HG03280 (cell line): ENCODE measurements around the gene KRTAP10-9.
"Not testable (repeated sequence)": the region's sequence is repeated elsewhere in the genome, so short reads cannot be mapped to it uniquely, and the experiment has no call there.

Source experiments
- ATAC-seq: cut with Tn5 transposase; IDR thresholded peaks from one replicate; pipeline ENCODE4 v1.9.1; 2021; ENCODE audit warnings: mild to moderate bottlenecking, moderate library complexity; ENCODE audit not compliant: unreplicated experiment

Gene KRTAP10-9

DNA sequence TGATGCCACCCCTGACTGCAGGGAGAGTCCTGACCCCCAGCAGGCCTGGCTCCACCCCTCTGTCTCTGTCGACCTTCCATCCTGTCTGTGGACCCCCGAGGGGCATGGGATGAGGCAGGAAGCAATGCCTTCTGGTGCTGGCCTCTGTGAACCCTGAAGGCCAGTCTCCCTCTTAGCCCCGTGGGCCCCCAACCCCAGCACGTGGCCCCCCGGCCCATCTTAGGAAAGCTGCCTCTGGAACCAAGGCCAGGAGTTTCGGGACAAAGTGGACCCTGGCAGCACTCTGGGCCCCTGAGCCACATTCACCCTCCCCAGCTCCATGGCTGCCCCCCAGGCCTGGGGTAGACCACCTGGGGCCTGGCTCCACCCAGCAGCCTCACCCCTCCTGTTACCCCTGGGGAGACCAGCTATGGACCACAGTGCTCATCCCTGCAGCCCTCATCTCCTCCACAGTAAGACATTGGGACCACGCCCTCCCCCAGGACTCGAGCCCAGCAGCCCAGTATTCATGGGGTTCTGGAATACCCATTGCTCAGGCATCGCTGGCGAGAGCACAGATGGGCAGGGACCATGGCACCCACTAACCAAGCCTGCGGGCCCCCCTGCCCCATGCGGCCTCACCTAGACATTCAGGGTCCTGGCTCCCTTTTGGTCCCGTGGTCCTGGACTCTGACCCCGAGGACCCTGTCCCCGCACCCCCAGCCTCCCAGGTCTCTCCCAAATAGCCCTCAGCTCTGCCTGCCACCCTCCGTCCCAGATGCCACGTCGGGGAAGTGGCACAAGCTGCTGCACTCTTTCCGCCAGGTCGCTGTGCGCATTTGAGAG lies 11.8 kb downstream of the KRTAP10-9 start:
- not testable (repeated sequence) for ATAC-seq

DNA sequence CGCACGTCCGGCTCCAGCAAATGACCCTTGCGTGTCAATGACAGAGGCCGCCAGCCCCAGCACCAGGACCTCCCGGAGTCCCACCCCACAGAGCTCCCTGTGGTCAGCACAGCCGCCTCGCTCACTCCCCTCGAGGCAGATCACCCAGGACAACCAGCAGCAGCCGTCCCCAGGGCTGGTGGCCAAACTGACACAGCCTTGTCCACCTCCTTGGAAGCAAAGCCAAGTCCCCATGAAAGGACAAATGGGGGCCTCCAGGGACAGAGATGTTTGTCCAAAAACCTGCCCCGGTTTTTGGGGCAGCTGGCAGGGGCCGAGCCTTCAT lies 12.4 kb downstream of the KRTAP10-9 start:
- ATAC-seq: no peak

DNA sequence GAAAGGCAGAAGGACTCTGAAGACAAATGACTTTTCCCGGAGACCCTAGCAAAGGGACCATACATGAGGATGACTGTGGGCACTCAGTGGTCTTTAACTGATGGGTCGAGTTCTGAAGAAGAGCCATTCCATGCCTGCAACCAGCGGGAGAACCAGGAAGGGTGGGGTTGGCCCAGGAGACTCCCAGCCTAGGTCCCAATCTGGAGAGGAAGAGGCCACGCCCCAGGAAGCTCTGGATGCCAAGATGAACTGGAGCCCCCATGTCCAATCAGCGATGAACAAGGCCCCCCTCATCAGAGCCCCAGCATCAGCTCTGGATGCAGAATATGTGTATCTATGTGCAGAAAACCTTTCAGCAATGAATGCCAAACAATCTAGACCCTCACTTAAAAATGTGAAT lies 13.9 kb downstream of the KRTAP10-9 start:
- no peak for ATAC-seq

DNA sequence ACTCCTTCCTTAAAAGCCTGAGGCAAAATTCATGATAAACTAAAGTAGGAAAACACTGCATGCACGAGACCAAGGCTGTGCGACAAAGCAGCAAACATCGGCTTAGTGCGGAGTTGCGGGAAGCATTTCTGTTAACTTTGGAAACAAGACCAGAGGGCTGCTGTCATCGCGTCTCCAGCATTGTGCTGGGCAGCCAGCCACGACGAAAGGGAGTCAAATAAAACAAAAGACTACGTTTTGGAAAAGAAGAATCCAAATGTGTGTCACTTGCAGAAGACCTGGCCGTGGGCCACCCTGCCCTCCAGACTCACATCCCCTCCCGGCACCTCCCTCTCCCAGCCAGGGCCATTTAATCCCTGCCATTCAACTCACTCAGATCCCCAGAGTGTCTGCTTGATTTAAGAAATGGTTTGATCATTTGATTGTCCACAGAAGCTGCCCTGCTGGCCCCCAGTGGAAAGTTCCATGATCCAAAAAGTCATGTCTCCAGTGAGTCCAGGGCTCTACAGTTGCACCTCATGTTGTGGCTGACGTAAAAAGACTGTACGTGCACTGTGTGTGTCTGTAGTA lies 16.9 kb downstream of the KRTAP10-9 start:
- no peak for ATAC-seq

DNA sequence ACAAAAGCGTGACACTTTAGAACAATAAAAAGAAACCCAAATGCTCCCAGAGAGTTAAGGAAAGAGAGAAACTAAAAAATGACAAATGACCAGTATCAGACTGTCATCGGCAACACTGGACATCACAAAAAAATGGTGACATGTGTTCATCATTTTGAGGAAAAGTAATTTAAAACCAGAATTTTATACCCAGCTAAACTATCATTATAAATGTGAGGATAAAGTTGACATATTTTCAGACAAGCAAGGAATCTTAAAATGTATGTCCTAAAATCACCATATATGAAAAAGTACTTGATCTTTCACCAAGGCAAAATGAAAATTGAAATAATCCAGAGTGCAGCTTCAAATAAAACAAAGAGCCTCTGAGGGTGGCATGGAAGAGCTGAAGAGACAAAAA lies 18.0 kb downstream of the KRTAP10-9 start:
- no peak for ATAC-seq

DNA sequence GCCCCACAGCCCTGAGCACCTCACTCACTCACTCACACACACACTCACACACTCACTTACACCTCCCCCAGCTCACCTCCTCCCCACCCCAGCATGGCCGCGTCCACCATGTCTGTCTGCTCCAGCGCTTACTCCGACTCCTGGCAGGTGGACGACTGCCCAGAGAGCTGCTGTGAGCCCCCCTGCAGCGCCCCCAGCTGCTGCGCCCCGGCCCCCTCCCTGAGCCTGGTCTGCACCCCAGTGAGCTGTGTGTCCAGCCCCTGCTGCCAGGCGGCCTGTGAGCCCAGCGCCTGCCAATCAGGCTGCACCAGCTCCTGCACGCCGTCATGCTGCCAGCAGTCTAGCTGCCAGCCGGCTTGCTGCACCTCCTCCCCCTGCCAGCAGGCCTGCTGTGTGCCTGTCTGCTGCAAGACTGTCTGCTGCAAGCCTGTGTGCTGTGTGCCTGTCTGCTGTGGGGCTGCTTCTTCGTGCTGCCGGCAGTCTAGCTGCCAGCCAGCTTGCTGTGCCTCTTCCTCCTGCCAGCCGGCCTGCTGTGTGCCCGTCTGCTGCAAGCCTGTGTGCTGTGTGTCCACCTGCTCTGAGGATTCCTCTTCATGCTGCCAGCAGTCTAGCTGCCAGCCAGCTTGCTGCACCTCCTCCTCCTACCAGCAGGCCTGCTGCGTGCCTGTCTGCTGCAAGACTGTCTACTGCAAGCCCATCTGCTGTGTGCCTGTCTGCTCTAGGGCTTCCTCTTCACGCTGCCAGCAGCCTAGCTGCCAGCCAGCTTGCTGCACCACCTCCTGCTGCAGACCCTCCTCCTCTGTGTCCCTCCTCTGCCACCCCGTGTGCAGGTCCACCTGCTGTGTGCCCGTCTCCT lies 19.7 kb downstream of the KRTAP10-9 start, which contains the start of gene KRTAP10-11:
TSS of gene KRTAP10-11 (plus strand) at position 49 of the 856 bp plus-strand sequence. CDS start at position 94, 45 bp downstream.
- ATAC-seq: not testable (repeated sequence)

DNA sequence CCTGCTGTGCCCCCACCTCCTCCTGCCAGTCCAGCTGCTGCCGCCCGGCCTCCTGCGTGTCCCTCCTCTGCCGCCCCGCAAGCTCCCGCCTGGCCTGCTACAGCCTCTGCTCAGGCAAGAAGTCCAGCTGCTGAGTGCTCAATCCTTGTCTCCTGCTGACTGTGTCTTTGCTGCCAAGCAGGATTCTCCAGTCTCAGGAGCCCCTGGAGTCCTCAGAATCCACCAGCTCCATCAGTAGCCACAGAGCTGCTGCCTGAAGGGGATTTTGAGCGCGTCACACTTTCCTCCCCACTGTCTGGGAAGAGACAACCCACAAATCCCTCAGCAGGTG lies 20.3 kb downstream of the KRTAP10-9 start:
- no peak for ATAC-seq

DNA sequence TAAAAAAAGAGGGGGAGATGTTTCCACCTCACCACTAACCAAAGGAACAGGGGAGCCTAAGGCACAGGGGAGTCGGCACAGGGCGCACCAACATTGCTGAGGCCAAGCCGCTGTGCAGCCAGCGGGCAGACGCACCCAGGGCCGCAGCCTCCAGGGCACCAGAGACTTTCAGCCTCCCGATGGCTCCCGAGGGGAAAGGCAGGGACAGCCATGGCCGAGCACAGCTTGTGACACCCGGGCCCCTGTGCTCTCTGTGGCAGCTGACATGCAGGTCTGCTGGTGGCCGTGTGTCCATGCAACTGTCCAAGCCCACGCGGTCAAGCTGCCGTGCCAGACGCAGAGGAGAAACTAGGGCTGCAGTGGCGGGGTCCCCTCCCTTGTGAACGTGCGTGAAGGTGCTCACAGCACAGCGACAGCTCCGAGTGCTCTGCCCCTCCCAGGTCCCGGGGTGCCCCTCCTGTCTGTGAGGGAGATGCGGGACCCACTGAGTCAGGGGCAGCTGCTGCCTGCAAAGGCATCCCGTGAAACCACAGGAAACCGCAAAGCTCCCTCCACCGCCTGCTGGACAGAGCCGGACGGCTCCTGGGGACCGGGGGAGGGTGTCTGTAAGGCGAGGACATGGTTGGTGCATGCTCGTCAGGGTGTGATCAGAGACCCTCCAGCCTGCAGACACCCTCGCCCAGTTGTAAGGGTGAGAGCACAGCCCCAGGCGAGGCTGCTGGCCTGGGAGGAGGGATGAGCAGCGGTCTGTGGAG lies 21.8 kb downstream of the KRTAP10-9 start:
- no peak for ATAC-seq

DNA sequence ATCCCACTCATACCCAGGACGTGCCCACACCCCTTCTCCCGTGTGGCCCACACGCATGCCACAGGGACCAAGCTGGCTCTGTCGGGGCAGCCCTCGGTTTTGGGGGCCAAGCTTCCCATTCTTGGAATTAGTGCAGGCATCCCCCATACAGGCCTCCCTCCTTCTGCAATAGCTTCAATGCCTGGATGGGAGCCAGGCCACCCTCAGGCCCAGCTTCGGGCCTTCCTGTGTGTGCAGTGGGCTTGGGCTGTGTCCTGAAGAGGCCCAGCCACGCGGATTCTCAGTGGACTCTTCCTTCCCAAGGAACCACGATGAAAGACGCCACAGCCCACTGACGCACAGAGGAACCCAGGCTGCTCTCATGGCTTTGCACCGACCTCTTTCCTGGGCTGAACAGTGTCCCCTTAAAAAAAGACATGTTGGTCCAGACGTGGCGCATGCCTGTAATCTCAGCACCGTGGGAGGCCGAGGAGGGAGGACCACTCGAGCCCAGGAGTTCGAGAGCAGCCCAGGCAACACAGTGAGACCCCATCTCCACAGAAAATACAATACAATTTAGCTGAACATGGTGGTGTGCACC lies 22.7 kb downstream of the KRTAP10-9 start:
- no peak for ATAC-seq

DNA sequence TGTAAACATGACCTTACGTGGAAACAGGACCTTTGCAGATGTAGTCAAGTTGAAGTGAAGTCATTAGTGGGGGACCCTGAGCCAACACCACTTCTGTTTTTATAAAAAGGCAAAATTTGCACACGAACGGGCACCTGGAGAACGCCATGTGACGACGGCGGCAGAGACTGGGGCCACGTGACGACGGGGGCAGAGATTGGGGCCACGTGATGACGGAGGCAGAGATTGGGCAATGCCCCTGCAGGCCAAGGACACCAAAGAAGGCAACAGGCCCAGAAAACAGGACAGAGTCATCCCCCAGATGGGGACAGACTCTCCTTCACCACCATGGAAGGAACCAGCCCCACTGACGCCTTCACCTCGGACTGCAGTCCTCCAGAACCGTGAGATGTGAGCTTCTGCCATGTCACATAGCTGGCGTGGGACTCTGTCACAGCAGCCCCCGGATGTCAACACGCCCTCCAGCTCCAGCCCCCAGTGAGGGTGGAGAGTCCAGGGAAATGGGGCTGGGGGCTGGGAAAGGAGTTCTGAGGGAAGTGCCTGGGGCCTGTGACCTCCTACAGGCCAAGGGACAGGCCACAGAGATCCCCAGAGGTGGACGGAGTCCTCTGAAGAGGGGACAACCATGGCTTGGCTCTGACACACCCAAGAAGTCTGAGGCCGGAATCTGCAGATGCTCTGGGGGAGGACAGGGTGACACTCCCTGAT lies 23.5 kb downstream of the KRTAP10-9 start:
- no peak for ATAC-seq

DNA sequence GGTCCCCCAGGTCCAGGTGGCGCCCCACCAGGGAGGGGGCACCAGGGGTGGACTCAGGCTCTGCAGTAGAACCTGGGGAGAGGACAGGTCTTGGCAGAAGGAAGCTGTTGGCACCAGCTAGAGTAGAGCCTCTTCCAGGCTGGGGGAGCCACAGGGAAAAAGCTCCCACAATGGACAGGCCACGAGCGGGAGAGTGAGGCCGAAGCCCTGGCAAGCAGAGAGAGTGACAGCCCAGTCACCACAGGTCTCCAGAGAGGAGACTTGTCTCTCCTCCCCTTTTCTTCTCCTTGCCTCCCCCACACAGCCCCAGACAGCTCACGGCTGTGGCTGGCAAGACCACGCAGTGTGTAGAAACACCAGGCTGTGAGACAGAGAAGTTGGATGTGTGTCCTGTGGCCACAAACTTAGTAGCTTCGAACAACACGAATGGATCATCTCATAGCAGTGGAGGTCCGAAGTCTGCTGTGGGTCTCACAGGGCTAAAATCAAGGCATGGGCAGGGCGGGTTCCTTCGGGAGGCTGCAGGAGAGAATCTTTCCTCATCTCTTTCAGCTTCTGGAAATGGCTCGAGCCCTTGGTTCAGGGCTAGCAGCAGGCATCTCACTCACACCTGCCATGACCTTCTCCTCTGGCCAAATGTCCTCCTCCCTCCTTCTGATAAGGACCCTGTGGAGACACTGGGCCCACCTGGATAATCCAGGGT lies 24.2 kb downstream of the KRTAP10-9 start:
- no peak for ATAC-seq

DNA sequence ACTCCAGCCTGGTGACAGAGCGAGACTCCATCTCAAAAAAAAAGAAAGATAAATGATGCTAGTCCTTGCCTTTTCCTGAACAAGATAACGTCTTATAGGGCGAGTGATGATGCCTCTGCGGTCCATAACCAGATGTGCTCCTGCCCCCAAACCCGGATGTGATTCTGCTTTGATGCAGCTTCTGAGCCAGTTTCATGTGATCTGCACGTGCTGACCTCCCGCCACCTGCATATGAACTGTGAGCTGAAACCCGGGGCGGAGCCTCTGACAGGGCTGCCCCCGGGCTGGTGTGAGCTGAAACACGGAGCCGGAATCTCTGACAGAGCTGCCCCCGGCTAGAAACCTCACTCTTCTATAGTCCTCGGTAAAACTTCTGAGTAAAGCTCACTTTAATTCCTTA lies 26.2 kb downstream of the KRTAP10-9 start:
- ATAC-seq: no peak

DNA sequence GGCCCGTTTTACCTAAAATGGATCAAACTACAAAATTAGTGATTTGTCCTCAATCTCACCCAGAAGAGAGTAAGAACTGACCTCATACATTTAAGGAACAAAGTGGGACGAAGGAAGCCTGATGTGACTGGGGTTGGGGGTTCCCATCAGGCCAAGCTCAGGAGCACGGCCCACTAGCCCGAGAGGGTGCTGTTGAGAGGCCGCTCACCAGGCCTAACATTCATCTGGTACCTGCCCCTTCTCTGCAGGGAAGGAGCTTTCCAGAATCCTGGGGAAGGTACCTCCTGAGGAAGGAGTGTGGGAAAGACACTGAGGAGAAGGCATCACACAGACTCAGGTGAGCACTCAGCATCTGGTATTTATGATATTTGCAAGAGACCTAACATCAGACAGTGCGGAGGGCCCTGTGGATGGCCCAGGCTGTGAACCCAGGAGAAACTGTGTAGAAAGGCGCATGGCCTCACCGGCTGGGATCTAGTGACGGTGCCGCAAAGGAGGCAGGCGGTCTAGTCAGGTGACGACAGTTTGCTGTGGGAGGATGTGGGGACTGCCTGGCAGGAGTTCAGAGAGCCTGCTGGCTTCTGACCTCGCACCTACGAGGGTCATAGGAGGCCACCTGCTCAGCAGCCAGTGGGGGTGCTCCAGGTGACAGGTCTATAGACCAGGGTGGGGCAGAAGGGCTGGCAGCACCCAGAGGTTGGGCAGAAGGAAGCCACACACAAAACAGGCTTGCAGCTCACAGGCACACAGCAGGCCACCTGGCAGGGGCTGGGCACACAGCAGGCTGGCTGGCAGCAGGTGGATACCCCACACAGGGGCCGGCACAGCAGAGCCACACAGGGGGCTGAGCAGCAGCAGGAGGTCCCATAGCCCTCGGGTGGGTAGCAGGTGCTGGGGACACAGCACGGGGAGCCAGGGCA lies 27.0 kb downstream of the KRTAP10-9 start:
- ATAC-seq: no peak

DNA sequence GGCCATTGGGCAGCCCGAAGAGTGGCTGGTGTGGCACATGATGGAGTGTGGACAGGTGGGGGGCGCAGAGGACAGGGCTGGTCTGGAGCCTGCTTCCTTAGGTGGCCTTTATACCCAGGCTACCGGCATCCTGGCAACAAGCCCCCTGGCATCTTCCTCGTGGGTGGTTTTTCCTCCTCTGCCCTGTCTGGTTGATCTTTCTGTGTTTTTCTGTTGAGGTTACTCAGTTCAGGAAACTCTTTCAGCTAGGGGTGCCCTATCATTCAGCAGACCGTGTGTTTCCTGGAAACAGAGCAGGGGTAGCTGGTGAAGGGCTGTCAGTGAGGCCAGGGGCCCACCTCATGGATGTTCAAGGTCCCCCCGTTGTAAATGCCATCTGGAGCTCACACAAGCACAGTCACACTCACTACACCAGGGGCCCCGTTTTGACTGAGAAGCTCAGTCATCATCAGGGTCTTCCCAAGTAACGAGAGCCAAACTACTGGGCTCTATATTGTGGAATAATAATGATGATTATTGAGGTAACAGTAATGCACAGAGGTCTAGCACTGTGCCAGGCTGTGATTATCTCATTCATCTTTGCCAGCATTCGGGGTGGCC lies 27.8 kb downstream of the KRTAP10-9 start, which contains the start of gene KRTAP12-4:
TSS of gene KRTAP12-4 (minus strand) at position 84 of the 600 bp plus-strand sequence. CDS start at position 39, 45 bp downstream.
- no peak for ATAC-seq

DNA sequence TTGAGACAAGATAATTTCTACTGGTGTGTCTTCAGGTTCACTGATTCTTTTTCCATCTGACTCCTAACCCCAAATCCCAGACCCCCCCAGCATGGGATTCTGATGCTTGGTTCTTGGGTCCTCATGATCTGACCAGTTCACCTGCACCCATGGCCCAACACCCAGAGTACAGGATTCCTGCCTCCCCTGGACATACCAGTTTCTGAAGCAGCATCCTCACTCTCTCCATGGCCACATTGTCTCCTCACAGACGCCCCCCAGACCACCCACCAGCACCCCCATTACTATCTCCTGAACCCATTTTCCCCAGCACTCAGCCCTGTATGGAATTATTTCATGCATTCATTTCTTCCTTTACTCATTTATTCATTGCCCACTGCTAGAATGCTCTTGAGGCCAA lies 30.0 kb downstream of the KRTAP10-9 start:
- no peak for ATAC-seq

DNA sequence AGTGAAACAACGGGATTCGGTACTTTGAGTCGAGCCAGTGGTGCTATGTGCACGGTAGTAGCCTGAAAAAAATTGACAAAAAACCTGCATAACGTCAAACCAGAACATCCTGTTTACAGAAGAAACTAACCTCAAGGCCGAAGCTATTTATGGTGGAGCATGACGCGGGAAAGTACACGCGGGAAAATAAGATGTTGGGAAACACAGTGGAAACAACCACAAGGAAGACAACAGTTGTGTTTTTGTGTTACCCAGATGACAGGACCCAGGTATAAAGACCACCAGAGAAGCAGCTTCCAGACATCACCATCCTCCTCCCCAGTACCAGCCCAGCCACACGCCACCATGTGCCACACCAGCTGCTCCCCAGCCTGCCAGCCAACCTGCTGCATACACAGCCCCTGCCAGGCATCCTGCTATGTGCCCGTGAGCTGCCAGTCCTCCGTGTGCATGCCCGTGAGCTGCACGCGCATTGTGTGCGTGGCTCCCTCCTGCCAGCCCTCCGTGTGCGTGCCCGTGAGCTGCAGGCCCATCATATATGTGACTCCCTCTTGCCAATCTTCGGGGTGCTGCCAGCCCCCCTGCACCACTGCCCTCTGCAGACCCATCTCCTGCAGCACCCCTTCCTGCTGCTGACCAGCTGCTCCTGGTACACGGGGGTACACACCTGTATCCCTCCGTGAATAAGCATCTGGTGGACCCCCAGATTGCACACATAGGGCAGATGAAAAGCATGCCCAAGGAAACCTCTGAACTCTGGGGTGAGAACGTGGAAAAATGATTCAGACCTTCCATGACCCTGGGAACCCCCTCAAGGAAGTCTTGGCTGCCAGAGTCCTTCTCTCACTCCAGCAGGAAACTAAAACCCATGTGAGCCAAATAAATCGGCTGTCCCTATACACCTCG lies 31.0 kb downstream of the KRTAP10-9 start, which contains the start of gene KRTAP12-3:
TSS of gene KRTAP12-3 (plus strand) at position 298 of the 906 bp plus-strand sequence. CDS start at position 346, 48 bp downstream.
- ATAC-seq: no peak

DNA sequence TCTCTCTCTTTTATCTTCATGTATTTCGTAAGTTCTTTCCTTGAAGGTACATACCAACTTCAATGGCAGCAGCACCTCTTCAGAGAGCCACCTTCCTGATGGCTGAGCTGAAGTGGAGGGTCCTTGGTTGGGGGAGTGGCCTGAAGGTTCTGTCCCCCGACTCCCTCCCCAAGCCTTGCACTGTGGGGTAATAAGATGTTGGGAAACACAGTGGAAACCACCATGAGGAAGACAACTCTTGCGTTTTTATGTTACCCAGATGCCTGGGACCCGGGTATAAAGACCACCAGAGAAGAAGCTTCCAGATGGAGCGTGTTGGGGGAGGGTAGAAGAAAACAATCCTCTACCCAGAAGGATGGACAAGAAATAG lies 31.6 kb downstream of the KRTAP10-9 start:
- ATAC-seq: no peak
